Right lobe of liver (tissue), 6 donors: ENCODE data around the gene MUC5B. TPM values are rescaled to one million over a fixed set of nuclear protein-coding genes. Genes with fewer than 3 reads are reported as not detected.

Experiments used
- ATAC-seq, 4 donors: fragments of 200-7000 bp; cut with Tn5 transposase; one replicate each; pipeline ENCODE4 v1.9.1; 2020; ENCODE audit warnings: mild to moderate bottlenecking in 4 of 4, moderate library complexity in 4 of 4
- DNase-seq, 3 donors: peaks; one replicate each; pipeline ENCODE4 v3.0.0-alpha.2; 2020
- H3K27ac ChIP-seq, 3 donors: fragments of 200-600 bp; one replicate each; pipeline ENCODE4 v1.8.0; 2022
- H3K27me3 ChIP-seq, 2 donors: fragments of 200-600 bp; one replicate each; pipeline ENCODE4 v1.8.0; 2022
- H3K36me3 ChIP-seq, 4 donors: fragments of 200-600 bp; sonication (generic) in 1 of 4; one replicate each; pipeline versions ENCODE4 v1.5.1 to v1.8.0; 2017 to 2022; ENCODE audit warnings: control low read depth in 1 of 4
- H3K4me1 ChIP-seq, 4 donors: fragments of 200-600 bp; sonication (generic) in 1 of 4; one replicate each; pipeline versions ENCODE4 v1.5.1 to v1.8.0; 2017 to 2022; ENCODE audit warnings: control low read depth in 1 of 4
- H3K4me3 ChIP-seq, 3 donors: fragments of 200-600 bp; one replicate each; pipeline ENCODE4 v1.8.0; 2022
- H3K9me3 ChIP-seq, 4 donors: fragments of 200-600 bp; sonication (generic) in 1 of 4; one replicate each; pipeline versions ENCODE4 v1.5.1 to v1.8.0; 2017 to 2022; ENCODE audit warnings: control low read depth in 1 of 4
- POLR2A ChIP-seq: fragments of 450-650 bp; IDR thresholded peaks from one replicate; pipeline ENCODE4 v1.6.1; 2017; ENCODE audit warnings: antibody characterized with exemption, mild to moderate bottlenecking
- WGBS: methylation state at CpG from one replicate; pipeline ENCODE4 v1.1.6; 2018; ENCODE audit warnings: low coverage, low lambda C conversion rate; ENCODE audit not compliant: insufficient coverage; ENCODE audit errors: missing lambda C conversion rate; 5-methylcytosine and 5-hydroxymethylcytosine counted together
- intact Hi-C, 2 donors: fragments of 100-400 bp; cut with DNase I; formaldehyde crosslinking; loops; one replicate each; pipeline versions ENCODE4 v1.11.2 to v1.14.1; 2022
- total RNA-seq, 6 experiments: library from RNA; depleted of rRNA in 2 of 6; stranded (reverse); fragments of >200 nt in 2 of 6; fragmentation: NEBNext Ultra II Directional in 3 of 6; extraction: Animal tissue kit (Norgen Biotek cat#: 25700) in 3 of 6; gene quantifications; one replicate each; pipeline versions ENCODE4 v1.1.0 to v1.2.4, GENCODE V29; 2016 to 2023
- TF ChIP-seq, protein P1 (sequence below), 4 donors: fragments of 200-600 bp in 3 of 4; fragments of 450-650 bp in 1 of 4; IDR thresholded peaks; one replicate each; pipeline versions ENCODE4 v1.5.1 to v1.8.0; 2016 to 2022; ENCODE audit warnings: antibody characterized with exemption in 4 of 4, mild to moderate bottlenecking in 2 of 4
- donor health status: DM: no; HTN: yes; CAD: no.
- donor health status: DM: no; HTN: no; CAD: no.
- donor health status: DM: no; HTN: no; CAD: no.
- donor health status: DM: no; HTN: yes; CAD: no.
- donor health status: DM: no; HTN: yes; CAD: no.

Gene MUC5B
- total RNA-seq, 6 experiments from 2014 or later, result 0.06 to 3.7 (median 0.78) TPM

DNA sequence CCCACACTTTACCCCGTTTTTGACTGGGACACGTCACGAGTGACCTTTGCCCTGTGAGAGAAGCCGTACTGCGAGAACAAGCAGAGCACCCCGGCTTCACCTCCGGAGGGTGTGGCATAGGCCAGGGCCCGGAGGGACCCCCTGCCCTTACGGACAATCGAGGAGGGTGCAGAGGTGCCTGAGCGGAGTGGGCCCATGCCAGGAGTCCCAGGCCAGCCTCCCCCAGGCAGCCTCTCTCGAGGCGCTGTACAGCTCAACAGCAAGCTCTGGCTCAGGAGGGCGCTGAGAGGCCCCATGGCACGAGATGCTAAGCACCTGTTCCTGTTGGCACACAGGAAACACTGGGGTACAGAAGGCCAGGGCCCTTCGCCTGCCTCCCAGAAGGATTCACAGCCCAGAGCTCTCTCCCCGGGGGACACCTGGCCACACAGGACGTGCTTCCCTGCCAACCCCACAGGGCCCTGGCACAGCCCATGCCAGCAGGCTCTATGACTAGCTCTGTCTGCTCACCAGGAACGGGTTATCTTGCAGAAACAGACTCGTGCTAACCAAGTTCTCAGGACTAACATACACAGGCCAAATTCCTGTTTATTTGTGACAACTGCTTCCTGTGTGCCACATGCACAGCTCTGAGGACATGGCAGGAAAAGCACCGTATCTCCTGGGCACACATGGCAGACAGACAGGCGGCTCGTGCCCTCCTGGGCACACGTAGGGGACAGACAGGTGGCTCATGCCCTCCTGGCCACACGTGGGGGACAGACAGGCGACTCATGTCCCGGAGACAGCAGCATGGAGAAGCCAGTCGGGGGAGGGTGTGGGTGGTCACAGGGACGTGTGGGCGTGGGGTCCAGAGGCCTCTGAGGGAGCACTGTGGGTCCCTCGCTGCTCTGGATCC lies 75.0 kb downstream of the MUC5B start:
- H3K9me3 ChIP-seq, result no peaks in the 10 kb centered on the region
- TF ChIP-seq, protein P1, sequence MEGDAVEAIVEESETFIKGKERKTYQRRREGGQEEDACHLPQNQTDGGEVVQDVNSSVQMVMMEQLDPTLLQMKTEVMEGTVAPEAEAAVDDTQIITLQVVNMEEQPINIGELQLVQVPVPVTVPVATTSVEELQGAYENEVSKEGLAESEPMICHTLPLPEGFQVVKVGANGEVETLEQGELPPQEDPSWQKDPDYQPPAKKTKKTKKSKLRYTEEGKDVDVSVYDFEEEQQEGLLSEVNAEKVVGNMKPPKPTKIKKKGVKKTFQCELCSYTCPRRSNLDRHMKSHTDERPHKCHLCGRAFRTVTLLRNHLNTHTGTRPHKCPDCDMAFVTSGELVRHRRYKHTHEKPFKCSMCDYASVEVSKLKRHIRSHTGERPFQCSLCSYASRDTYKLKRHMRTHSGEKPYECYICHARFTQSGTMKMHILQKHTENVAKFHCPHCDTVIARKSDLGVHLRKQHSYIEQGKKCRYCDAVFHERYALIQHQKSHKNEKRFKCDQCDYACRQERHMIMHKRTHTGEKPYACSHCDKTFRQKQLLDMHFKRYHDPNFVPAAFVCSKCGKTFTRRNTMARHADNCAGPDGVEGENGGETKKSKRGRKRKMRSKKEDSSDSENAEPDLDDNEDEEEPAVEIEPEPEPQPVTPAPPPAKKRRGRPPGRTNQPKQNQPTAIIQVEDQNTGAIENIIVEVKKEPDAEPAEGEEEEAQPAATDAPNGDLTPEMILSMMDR (IDR thresholded peaks at IDR 0.05), result no peak
- TF ChIP-seq POLR2A, result no peak
- WGBS, result 32% methylated on average over 13 of the region's 31 CpGs
- intact Hi-C loops, result no loop called here
- H3K36me3 ChIP-seq, result peaks cover 0 to 16% (median 5%) of the 10 kb centered on the region in 4 donors
- H3K27me3 ChIP-seq, result no peaks in the 10 kb centered on the region
- peak overlapping the region; percentile 62 to 96 (median 91) for H3K27ac ChIP-seq
- H3K4me3 ChIP-seq, result peak overlapping the region in 1 of 3 donors; percentile 25
- peaks cover 0 to 67% (median 34%) of the 10 kb centered on the region in 4 donors for H3K4me1 ChIP-seq
- ATAC-seq (peak; percentile 54 to 69 (median 66)), DNase-seq (peak; percentile 63 to 86 (median 82))

DNA sequence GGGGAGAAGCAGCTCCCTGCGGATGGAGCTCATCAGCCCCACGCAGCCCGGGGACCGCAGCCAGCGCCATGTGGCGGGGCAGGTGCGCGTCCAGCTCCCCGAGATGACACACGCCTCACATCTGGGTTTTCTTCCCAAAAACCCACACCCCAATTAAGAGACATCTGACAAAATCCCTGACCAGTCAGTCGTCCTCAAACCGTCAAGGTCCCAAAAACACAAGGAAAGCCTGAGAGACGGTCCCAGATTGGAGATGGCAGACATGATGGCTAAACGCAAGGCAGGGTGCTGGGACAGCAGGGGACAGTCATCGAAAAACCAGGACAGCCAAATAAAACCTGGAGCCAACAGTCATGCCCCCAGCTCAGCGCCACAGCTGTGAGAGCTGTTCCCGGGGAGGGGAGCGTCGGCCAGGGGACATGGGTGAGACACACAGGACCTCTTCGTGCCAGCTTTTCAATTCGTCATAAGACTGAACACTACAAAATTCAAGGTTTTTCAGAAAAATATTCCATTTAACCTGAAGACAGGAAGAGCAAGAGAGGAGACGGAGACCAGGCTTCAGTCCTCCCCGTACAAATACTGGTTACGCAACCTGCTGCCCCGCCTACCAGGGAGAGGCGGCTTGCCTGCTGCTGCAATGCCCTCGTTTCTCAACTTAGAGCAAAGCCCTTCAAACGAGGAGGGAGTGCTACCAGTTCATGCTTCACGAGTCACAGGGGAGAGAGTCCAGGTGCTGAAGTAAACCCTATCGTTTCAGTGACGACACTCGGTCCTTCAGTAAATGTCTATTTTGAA lies 76.0 kb downstream of the MUC5B start:
- TF ChIP-seq, protein P1 (IDR thresholded peaks at IDR 0.05), result no peak
- peak; percentile 73 for TF ChIP-seq POLR2A
- peaks cover 0 to 78% (median 39%) of the 10 kb centered on the region in 4 donors for H3K4me1 ChIP-seq
- peak; percentile 48 to 69 (median 60) for ATAC-seq
- intact Hi-C loops, result no loop called here
- H3K27me3 ChIP-seq, result no peaks in the 10 kb centered on the region
- peak; percentile 91 to 97 (median 95) for DNase-seq
- peak overlapping the region in 2 of 3 donors; percentile 13 to 26 for H3K4me3 ChIP-seq
- H3K9me3 ChIP-seq, result no peaks in the 10 kb centered on the region
- 9% methylated on average over 15 of the region's 32 CpGs for WGBS
- H3K27ac ChIP-seq, result peak overlapping the region; percentile 62 to 96 (median 91)
- peaks cover 0 to 7% (median under 1%) of the 10 kb centered on the region in 4 donors for H3K36me3 ChIP-seq

DNA sequence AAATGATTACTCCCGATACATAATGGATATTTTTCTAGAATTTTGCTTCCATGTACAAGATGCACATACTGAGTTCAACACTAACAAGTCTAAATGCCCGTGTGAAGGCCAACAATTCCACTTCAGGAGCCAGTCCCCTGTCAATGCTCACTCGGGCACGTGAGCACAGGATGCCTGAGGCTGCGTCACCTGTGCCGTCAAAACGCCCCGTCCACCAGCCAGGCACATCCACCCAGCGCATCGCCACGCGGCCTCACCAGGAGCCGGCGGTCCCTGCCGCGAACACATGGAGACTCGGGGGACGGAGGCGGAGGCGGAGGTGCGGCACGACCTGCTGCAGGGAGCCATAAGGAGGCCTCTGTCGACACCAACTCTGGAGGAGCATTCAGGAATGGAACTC lies 76.8 kb downstream of the MUC5B start:
- Histone ChIP-seq H3K4me3 (peak overlapping the region in 1 of 3 donors; percentile 11), H3K36me3 (peaks cover 0 to 7% (median 0%) of the 10 kb centered on the region in 4 donors), H3K4me1 (peaks cover 0 to 82% (median 40%) of the 10 kb centered on the region in 4 donors), H3K9me3 (no peaks in the 10 kb centered on the region), H3K27me3 (no peaks in the 10 kb centered on the region), H3K27ac (peak overlapping the region; percentile 45 to 96 (median 91))
- ATAC-seq, result no peak
- 63% methylated on average over 23 of the region's 23 CpGs for WGBS
- intact Hi-C loops, result no loop called here
- TF ChIP-seq, protein P1 (IDR thresholded peaks at IDR 0.05), result no peak
- no peak for TF ChIP-seq POLR2A
- DNase-seq, result peak in 2 of 3 donors; percentile 26 to 71

- H3K36me3 ChIP-seq, result peaks cover 0 to 5% (median 0%) of the 10 kb centered on the region in 4 donors
- no peaks in the 10 kb centered on the region for H3K9me3 ChIP-seq
- H3K4me1 ChIP-seq, result peaks cover 0 to 87% (median 40%) of the 10 kb centered on the region in 4 donors
- WGBS, result 76% methylated on average over 7 of the region's 7 CpGs
- no peak overlapping the region for H3K4me3 ChIP-seq
- peak overlapping the region; percentile 45 to 96 (median 91) for H3K27ac ChIP-seq
- TF ChIP-seq, protein P1 (IDR thresholded peaks at IDR 0.05), result no peak
- TF ChIP-seq POLR2A, result no peak
- no peaks in the 10 kb centered on the region for H3K27me3 ChIP-seq
- DNase-seq (peak in 1 of 3 donors; percentile 30), ATAC-seq (no peak)
- intact Hi-C loops, result no loop called here
Measured at GRCh38 chr11:1300121-1300520, 77.3 kb downstream of the MUC5B start.
